ENCODE measurements around the gene NPNT. TPM values are rescaled to one million over a fixed set of nuclear protein-coding genes. Genes with fewer than 3 reads are reported as not detected.
A peak's percentile ranks its signal among the peaks of the same experiment; 100 is the strongest.

NPNT gene
- total and polyA plus RNA-seq, 2 donors from 2014 or later: 78.3 to 117 TPM

DNA sequence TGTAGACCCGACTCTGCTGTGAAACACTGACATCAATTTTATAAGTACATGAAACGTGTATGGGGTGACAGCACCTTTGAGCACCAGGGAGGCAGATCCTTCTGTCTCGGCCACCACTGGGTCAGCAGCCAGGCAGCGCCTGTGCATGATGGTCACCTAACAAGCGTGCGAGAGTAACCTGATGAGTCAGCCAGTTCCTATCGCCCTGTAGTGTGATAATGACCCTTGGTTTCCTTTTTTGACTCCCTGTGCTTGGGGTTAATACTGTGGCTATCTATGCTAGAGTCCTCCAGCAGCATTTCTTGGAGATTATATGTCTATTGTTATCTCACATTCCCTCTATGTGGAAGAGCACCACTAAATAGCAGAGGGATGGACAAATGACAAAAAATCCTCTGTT lies 101.6 kb downstream of the NPNT start:
- no peaks in the 10 kb centered on the region for H3K9me3 ChIP-seq (ENCODE audit: control insufficient read depth in 2 of 3, insufficient read depth in 1 of 3, low read length in 3 of 3)
- H3K4me1 ChIP-seq (ENCODE audit: control insufficient read depth in 2 of 3, insufficient read depth in 2 of 3, low read depth in 1 of 3, low read length in 3 of 3): peaks cover 4 to 21% (median 18%) of the 10 kb centered on the region in 3 donors
- no peak for FAIRE-seq
- no peak overlapping the region for H3K4me3 ChIP-seq (ENCODE audit: low read length in 3 of 3)
- DNase-seq: no peak
- intact Hi-C loops (cut with DNase I): no loop called here
- TF ChIP-seq, protein P1, sequence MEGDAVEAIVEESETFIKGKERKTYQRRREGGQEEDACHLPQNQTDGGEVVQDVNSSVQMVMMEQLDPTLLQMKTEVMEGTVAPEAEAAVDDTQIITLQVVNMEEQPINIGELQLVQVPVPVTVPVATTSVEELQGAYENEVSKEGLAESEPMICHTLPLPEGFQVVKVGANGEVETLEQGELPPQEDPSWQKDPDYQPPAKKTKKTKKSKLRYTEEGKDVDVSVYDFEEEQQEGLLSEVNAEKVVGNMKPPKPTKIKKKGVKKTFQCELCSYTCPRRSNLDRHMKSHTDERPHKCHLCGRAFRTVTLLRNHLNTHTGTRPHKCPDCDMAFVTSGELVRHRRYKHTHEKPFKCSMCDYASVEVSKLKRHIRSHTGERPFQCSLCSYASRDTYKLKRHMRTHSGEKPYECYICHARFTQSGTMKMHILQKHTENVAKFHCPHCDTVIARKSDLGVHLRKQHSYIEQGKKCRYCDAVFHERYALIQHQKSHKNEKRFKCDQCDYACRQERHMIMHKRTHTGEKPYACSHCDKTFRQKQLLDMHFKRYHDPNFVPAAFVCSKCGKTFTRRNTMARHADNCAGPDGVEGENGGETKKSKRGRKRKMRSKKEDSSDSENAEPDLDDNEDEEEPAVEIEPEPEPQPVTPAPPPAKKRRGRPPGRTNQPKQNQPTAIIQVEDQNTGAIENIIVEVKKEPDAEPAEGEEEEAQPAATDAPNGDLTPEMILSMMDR (IDR thresholded peaks at IDR 0.05; ENCODE audit: borderline replicate concordance, extremely low read depth, insufficient read depth): no peak
- H3K9ac ChIP-seq (ENCODE audit: low read length in 3 of 3): no peak overlapping the region
- H3K27ac ChIP-seq (ENCODE audit: low read depth in 2 of 2, low read length in 2 of 2): no peak overlapping the region
- no peaks in the 10 kb centered on the region for H3K36me3 ChIP-seq (ENCODE audit: control insufficient read depth in 2 of 3, insufficient read depth in 3 of 3, low read length in 3 of 3)
- no peaks in the 10 kb centered on the region for H3K27me3 ChIP-seq (ENCODE audit: control insufficient read depth, insufficient read depth, low read length)

DNA sequence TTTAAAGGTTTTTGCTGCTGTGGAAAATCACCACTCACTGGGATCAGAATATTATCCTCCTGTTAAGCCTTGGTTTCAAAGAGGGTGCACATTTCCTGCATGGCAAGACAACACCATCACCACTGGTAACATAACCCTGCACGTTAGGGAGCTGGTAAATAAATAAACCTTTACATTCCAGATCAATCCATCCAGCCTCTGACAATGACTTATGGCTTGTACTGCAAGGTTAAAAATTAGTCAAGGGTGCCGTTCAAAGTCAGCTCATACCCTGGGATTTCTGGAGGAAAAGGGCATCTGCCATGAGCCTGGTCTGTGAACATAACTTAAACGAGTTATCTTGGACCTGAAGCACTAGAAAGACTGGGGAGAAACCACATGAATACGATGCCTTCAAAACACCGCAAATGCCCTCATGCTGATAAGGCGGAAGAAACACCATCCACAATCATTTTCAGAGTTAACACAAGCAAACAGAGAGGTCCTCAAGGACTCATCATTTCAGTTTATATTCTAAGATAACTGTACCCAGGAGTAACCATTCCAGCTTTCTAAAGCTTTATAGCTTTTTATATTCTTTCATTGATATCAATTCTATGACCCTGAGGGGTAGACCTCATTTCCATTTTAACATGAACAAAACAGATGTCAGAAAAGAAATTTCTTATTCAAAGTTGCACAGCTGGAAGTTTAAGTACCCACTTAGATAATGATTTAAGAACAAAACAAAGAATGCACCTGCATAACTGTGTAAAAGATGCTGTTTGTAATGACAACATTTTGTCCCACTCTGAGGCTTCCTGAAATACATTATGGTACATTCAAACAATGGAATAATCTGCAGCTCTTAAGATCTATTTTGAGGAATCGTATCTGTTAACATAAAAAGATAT lies 103.1 kb downstream of the NPNT start:
- H3K27ac ChIP-seq (ENCODE audit: low read depth in 2 of 2, low read length in 2 of 2): peak overlapping the region in 1 of 2 donors; percentile 25
- H3K27me3 ChIP-seq (ENCODE audit: control insufficient read depth, insufficient read depth, low read length): no peaks in the 10 kb centered on the region
- intact Hi-C loops (cut with DNase I): no loop called here
- peak in 3 of 5 donors; percentile 53 to 78 (median 73) for DNase-seq
- no peaks in the 10 kb centered on the region for H3K36me3 ChIP-seq (ENCODE audit: control insufficient read depth in 2 of 3, insufficient read depth in 3 of 3, low read length in 3 of 3)
- TF ChIP-seq, protein P1 (IDR thresholded peaks at IDR 0.05; ENCODE audit: borderline replicate concordance, extremely low read depth, insufficient read depth): no peak
- peaks cover 4 to 18% (median 17%) of the 10 kb centered on the region in 3 donors for H3K4me1 ChIP-seq (ENCODE audit: control insufficient read depth in 2 of 3, insufficient read depth in 2 of 3, low read depth in 1 of 3, low read length in 3 of 3)
- no peak overlapping the region for H3K4me3 ChIP-seq (ENCODE audit: low read length in 3 of 3)
- no peaks in the 10 kb centered on the region for H3K9me3 ChIP-seq (ENCODE audit: control insufficient read depth in 2 of 3, insufficient read depth in 1 of 3, low read length in 3 of 3)
- FAIRE-seq: peak; percentile 59
- H3K9ac ChIP-seq (ENCODE audit: low read length in 3 of 3): no peak overlapping the region

DNA sequence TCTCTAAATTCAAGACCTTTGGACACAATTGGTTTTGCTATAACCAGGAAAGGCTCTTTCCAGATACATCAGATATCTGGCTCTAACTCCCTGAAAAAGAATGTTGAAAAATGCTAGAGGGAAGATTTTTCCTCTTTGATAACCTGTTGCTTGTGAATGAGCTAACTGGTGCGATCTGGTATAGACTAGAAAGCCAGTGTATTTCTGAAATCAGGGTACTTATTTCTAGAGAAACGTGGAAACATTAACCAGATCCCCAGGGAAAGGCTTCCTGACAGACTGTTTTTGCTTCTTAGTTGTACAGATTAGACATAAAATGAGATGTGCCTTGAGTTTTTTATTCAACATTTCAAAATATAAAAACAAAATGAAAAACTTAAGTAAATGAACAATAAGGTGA lies 107.7 kb downstream of the NPNT start:
- H3K27me3 ChIP-seq (ENCODE audit: control insufficient read depth, insufficient read depth, low read length): no peaks in the 10 kb centered on the region
- FAIRE-seq (peak; percentile 87), DNase-seq (peak in 2 of 5 donors; percentile 57 to 62)
- H3K9me3 ChIP-seq (ENCODE audit: control insufficient read depth in 2 of 3, insufficient read depth in 1 of 3, low read length in 3 of 3): no peaks in the 10 kb centered on the region
- no peak overlapping the region for H3K4me3 ChIP-seq (ENCODE audit: low read length in 3 of 3)
- TF ChIP-seq, protein P1 (IDR thresholded peaks at IDR 0.05; ENCODE audit: borderline replicate concordance, extremely low read depth, insufficient read depth): no peak
- H3K9ac ChIP-seq (ENCODE audit: low read length in 3 of 3): no peak overlapping the region
- H3K4me1 ChIP-seq (ENCODE audit: control insufficient read depth in 2 of 3, insufficient read depth in 2 of 3, low read depth in 1 of 3, low read length in 3 of 3): peaks cover 4 to 16% (median 8%) of the 10 kb centered on the region in 3 donors
- H3K36me3 ChIP-seq (ENCODE audit: control insufficient read depth in 2 of 3, insufficient read depth in 3 of 3, low read length in 3 of 3): no peaks in the 10 kb centered on the region
- intact Hi-C loops (cut with DNase I): no loop called here
- H3K27ac ChIP-seq (ENCODE audit: low read depth in 2 of 2, low read length in 2 of 2): no peak overlapping the region

Data from kidney (tissue), 14 donors.